AG10803 (cell line): ENCODE measurements around the gene TM4SF18.

Experiments
- DNase-seq: peaks from one replicate; pipeline ENCODE4 v3.0.0; 2010; ENCODE audit warnings: low read depth
- H3K4me3 ChIP-seq: 2 replicates; pipeline ENCODE4 v1.5.1; 2011; ENCODE audit warnings: mild to moderate bottlenecking, low read length, control low read depth
- TF ChIP-seq, protein P1 (sequence below): conservative IDR thresholded peaks from 2 replicates; pipeline ENCODE4 v1.5.1; 2011; ENCODE audit warnings: mild to moderate bottlenecking, low read length, control low read depth, inconsistent platforms

The TM4SF18 gene

DNA sequence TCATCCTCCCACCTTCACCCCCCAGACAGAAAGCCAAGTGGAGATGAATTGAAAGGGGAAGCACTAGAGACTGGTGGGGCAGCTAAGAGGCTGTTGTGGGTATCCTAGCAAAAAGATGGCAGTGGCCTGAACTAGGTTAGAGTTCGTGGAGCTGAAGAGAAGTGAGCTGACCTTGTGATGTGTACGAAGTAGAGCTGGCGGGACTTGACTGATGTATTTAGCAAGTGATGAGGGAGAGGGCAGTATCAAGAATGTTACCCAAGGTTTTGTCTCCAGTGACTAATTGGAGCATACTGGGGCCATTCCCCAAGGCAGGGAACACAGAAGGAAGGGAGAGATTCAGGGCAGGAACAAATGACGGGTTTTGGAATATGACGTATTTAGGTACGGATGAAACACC is 61.8 kb downstream of the TM4SF18 start:
- no peak overlapping the region for H3K4me3 ChIP-seq
- TF ChIP-seq, protein P1, sequence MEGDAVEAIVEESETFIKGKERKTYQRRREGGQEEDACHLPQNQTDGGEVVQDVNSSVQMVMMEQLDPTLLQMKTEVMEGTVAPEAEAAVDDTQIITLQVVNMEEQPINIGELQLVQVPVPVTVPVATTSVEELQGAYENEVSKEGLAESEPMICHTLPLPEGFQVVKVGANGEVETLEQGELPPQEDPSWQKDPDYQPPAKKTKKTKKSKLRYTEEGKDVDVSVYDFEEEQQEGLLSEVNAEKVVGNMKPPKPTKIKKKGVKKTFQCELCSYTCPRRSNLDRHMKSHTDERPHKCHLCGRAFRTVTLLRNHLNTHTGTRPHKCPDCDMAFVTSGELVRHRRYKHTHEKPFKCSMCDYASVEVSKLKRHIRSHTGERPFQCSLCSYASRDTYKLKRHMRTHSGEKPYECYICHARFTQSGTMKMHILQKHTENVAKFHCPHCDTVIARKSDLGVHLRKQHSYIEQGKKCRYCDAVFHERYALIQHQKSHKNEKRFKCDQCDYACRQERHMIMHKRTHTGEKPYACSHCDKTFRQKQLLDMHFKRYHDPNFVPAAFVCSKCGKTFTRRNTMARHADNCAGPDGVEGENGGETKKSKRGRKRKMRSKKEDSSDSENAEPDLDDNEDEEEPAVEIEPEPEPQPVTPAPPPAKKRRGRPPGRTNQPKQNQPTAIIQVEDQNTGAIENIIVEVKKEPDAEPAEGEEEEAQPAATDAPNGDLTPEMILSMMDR: no peak
- no peak for DNase-seq

DNA sequence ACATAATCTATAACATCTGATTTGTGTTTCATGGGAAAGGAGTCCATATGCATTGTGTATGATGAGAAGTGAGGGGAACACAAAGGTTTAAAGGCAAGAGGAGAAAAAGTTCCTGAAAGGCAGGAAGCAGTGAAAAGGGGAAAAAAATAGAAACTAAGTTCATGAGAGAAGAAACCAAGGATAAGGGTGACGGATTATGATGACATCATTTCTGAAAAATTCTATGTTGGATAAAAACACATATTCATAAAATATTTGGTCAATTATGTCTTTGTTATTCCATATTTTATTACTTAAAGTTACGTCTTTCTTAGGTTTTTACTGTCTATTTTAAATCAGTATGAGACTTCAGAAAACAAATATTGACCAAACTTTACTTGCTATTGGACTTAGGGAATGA is 63.3 kb downstream of the TM4SF18 start:
- H3K4me3 ChIP-seq: no peak overlapping the region
- TF ChIP-seq, protein P1: no peak
- no peak for DNase-seq

DNA sequence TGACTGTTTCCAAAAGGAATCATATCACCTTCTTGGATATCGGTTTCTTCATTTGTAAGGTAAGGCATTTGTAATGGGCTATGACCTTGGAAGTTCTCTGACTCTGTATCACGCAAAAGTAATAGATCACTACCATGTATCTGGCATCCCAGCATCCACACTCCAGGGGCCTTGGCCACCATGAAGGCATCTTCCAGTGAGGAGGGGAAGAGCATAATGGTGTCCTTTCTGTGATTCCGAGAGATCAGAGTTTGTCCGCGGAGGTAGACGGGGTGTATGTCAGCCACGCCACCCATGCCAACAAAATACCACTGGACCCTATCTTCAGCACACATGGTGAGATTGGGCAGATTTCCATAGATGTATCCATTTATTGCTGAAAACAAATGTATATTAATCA is 63.7 kb downstream of the TM4SF18 start:
- DNase-seq: no peak
- TF ChIP-seq, protein P1: no peak
- no peak overlapping the region for H3K4me3 ChIP-seq
